ENCODE measurements around the gene IFNAR2. TPM values are rescaled to one million over a fixed set of nuclear protein-coding genes. Genes with fewer than 3 reads are reported as not detected.
"Not testable (repeated sequence)": the region's sequence is repeated elsewhere in the genome, so short reads cannot be mapped to it uniquely, and the experiment has no call there.

Gene IFNAR2
- total RNA-seq, 4 donors from 2014 or later = 12.0 to 19.1 (median 14.7) TPM

DNA sequence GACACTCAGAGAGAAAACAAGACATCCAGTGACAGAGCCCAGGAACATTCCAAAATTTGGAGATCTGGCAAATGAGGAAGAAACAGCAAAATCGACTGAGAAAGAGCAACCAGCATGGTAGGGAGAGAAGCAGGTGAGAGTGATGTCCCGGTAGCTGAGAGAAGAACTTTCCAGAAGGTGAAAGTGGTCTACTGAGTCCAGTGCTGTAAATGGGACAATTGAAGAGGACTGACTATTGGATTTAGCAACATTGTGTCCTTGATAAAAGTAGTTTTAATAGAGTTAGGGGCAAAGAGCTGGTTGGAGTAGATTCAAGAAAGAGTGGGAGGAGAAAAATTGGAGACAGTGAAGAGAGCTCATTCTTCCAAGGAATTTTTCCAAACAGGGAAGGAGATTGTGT is 21.4 kb downstream of the IFNAR2 start:
- Histone ChIP-seq H3K27ac (no peak overlapping the region), H3K36me3 (peaks cover 0 to 100% of the 10 kb centered on the region in 2 donors)
- 69 to 85% methylated on average over 2 of the region's 2 CpGs for WGBS, 2 donors (ENCODE audit: low coverage in 1 of 2)

DNA sequence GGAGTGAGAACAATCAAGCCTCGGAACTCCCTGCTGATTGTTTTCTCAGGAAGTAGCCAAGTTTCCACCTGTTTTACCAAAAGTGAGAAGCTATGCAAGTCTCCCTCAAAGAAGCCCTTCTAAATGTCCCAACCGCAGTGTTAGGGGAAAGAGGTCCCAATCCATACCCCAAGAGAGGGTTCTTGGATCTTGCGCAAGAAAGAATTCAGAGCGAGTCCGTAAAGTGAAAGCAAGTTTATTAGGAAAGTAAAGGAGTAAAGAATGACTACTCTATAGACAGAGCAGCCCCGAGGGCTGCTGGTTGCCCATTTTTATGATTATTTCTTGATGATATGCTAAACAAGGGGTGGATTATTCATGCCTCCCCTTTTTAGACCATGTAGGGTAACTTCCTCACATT is 23.6 kb downstream of the IFNAR2 start:
- WGBS, 2 donors (ENCODE audit: low coverage in 1 of 2) = 85 to 90% methylated on average over 5 of the region's 6 CpGs
- H3K36me3 ChIP-seq = peaks cover 0 to 100% of the 10 kb centered on the region in 2 donors

More for the DNA sequence above, 21.4 kb downstream of the IFNAR2 start:
- Histone ChIP-seq H3K27me3 (no peaks in the 10 kb centered on the region), H3K9me3 (no peaks in the 10 kb centered on the region), H3K4me3 (no peak overlapping the region), H3K4me1 (no peaks in the 10 kb centered on the region)
- TF ChIP-seq POLR2AphosphoS5 (IDR thresholded peaks at IDR 0.05) (no peak), POLR2A (IDR thresholded peaks at IDR 0.05) (no peak), EP300 (IDR thresholded peaks at IDR 0.05) (no peak)
- TF ChIP-seq, protein P1, sequence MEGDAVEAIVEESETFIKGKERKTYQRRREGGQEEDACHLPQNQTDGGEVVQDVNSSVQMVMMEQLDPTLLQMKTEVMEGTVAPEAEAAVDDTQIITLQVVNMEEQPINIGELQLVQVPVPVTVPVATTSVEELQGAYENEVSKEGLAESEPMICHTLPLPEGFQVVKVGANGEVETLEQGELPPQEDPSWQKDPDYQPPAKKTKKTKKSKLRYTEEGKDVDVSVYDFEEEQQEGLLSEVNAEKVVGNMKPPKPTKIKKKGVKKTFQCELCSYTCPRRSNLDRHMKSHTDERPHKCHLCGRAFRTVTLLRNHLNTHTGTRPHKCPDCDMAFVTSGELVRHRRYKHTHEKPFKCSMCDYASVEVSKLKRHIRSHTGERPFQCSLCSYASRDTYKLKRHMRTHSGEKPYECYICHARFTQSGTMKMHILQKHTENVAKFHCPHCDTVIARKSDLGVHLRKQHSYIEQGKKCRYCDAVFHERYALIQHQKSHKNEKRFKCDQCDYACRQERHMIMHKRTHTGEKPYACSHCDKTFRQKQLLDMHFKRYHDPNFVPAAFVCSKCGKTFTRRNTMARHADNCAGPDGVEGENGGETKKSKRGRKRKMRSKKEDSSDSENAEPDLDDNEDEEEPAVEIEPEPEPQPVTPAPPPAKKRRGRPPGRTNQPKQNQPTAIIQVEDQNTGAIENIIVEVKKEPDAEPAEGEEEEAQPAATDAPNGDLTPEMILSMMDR (IDR thresholded peaks at IDR 0.05) = no peak
- ATAC-seq = no peak

DNA sequence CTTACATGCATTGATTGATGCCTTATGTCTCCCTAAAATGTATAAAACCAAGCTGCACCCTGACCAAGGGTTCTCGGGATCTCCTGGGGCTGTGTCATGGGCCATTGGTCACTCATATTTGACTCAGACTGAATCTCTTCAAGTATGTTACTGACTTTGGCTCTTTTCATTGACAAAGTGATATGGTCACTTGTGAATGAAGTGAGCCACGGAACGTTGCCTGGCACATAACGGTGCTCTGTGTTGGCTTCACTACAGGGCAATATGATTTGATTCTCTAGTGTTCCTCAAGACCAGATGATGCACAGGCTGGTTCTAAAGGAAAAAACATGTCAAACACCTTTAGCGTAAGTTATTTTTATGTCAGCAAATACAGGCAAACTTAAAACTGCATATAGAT is 25.0 kb downstream of the IFNAR2 start:
- Histone ChIP-seq H3K9me3 (no peaks in the 10 kb centered on the region), H3K4me3 (no peak overlapping the region), H3K36me3 (peaks cover 0 to 93% of the 10 kb centered on the region in 2 donors), H3K27me3 (no peaks in the 10 kb centered on the region), H3K4me1 (no peaks in the 10 kb centered on the region), H3K27ac (no peak overlapping the region)
- WGBS, 2 donors (ENCODE audit: low coverage in 1 of 2) = 93 to 95% methylated on average over 4 to 5 of the region's 5 CpGs
- TF ChIP-seq EP300 (IDR thresholded peaks at IDR 0.05) (no peak), POLR2AphosphoS5 (IDR thresholded peaks at IDR 0.05) (no peak), POLR2A (IDR thresholded peaks at IDR 0.05) (no peak)
- TF ChIP-seq, protein P1 (IDR thresholded peaks at IDR 0.05) = no peak
- no peak for ATAC-seq

More for the DNA sequence above, 23.6 kb downstream of the IFNAR2 start:
- not testable (repeated sequence) for H3K27ac ChIP-seq, H3K9me3 ChIP-seq, H3K4me3 ChIP-seq, H3K27me3 ChIP-seq, ATAC-seq, H3K4me1 ChIP-seq

DNA sequence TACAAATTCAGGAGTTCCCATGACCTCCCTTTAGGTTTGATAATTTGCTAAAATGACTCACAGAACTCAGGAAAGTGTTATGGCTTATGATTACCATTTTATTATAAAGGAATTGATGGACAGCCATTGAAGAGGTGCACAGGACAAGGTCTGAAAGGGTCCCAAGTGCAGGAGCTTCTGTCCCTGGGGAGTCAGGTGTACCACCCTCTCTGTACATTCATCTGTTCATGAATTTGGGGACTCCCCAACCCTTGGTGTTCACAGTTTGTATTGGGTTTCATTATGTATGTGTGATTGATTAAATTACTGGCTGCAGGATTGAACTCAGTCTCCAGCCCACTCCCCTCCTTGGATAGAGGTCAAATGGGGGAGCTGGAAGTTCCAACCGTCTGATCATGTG is 25.7 kb downstream of the IFNAR2 start:
- H3K36me3 ChIP-seq = peaks cover 0 to 86% of the 10 kb centered on the region in 2 donors
- no peak overlapping the region for H3K27ac ChIP-seq
- H3K4me3 ChIP-seq = no peak overlapping the region
- TF ChIP-seq, protein P1 (IDR thresholded peaks at IDR 0.05) = no peak
- no peak for TF ChIP-seq POLR2A (IDR thresholded peaks at IDR 0.05)
- TF ChIP-seq EP300 (IDR thresholded peaks at IDR 0.05) = no peak
- TF ChIP-seq POLR2AphosphoS5 (IDR thresholded peaks at IDR 0.05) = no peak
- no peak for ATAC-seq
- no peaks in the 10 kb centered on the region for H3K9me3 ChIP-seq
- H3K4me1 ChIP-seq = no peaks in the 10 kb centered on the region
- WGBS, 2 donors (ENCODE audit: low coverage in 1 of 2) = 56 to 67% methylated on average over 1 of the region's 1 CpG
- no peaks in the 10 kb centered on the region for H3K27me3 ChIP-seq

DNA sequence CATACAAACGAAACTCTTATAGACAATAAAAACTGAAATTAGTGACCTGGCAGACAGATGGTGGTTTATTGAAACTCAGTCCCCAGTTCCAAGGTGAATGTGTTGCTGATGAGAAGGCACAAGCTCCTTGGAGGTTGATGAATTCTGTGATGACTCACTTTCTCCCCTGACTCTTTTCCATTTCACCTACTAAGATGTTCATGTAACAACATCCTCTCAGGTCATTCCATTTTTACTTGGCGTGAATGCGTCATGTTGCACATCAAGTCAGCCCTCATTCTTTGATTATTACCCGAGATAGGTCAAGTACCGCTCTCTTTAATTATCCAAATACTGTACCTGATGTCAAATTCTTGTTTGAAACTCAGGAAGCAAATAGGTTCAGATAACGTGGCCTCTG is 26.3 kb downstream of the IFNAR2 start:
- no peaks in the 10 kb centered on the region for H3K9me3 ChIP-seq
- WGBS, 2 donors (ENCODE audit: low coverage in 1 of 2) = 89 to 96% methylated on average over 3 to 6 of the region's 6 CpGs
- ATAC-seq = no peak
- no peak overlapping the region for H3K4me3 ChIP-seq
- H3K4me1 ChIP-seq = no peaks in the 10 kb centered on the region
- H3K27me3 ChIP-seq = no peaks in the 10 kb centered on the region
- no peak overlapping the region for H3K27ac ChIP-seq
- TF ChIP-seq EP300 (IDR thresholded peaks at IDR 0.05) = no peak
- TF ChIP-seq POLR2A (IDR thresholded peaks at IDR 0.05) = no peak
- TF ChIP-seq, protein P1 (IDR thresholded peaks at IDR 0.05) = no peak
- TF ChIP-seq POLR2AphosphoS5 (IDR thresholded peaks at IDR 0.05) = no peak
- peaks cover 0 to 80% of the 10 kb centered on the region in 2 donors for H3K36me3 ChIP-seq
